Activated CD8-positive, alpha-beta memory T cell treated with anti-CD3 and anti-CD28 coated beads for 4 hours (primary cell): Measurements from ENCODE around the gene SIX3.

Source experiments
- DNase-seq, 2 donors: peaks; one replicate each; pipeline ENCODE4 v3.0.0-alpha.2; 2020; ENCODE audit warnings: low read depth in 2 of 2

Gene SIX3

DNA sequence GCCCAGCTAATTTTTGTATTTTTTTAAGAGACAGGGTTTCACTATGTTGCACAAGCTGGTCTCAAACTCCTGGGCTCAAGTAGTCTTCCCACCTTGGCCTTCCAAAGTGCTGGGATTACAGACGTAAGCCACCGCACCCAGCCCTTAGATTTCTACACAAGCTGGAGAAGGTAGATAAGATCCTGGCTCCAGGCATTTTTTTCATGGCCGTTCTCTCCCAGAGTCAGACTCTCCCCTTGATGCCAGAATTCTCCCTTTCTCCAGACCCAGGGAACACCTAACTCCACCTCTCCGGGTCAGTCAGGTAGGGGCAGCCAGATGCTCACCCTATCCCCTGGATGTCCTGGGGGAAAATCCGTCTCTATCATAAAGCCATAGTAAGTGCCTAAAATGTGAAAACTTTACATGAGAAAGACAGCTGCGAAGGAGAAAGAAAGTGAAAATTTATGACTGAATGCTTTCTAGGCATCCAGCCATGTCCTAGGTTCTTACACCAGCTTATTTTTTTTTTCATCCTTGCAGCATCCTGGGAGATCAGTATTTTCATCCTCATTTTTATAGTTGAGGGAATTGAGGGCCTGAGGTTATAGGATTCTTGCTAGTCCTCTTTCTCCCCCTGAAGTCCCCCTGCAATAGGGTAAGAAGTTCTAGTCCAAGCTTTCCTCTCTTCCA lies 16.3 kb downstream of the SIX3 start:
- no peak for DNase-seq

DNA sequence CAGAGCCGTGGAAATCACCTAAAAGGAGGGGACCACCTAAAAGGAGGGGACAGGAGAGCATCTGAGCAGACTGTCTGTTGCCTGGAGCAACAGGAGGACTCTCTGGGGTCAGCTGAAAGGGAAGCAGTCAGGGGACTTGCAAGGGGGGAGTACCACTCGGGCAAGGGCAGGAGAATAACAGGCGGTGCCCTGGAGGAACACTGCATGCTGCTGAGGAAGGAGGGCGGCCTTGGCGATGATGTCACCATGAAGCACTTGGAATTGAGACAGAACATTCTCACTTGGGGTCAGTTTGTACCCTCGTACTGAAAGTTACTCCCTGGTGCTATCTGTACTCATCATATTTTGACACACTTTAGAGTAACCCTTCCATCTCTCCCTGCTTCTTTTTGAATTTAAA lies 18.4 kb downstream of the SIX3 start:
- DNase-seq, result no peak

DNA sequence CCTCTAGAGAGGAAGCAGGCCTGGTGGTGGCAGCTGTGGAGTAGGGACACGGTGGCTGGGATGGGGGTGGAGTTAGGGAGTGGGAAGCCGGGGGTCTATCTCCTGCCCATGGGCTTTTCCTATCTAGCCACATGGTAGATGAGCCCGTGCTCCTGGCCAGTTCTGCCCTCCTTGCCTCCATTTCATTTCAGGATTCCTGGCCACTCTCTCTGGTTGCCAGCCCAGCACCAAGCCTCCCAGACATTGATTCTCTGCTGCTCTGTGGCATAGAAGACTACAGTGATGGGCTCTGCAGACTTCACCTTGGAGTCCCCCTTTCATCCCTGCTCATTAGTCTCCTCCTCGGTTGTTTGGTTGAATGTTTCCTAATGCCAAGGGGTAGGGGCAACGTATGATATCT lies 19.4 kb downstream of the SIX3 start:
- no peak for DNase-seq

DNA sequence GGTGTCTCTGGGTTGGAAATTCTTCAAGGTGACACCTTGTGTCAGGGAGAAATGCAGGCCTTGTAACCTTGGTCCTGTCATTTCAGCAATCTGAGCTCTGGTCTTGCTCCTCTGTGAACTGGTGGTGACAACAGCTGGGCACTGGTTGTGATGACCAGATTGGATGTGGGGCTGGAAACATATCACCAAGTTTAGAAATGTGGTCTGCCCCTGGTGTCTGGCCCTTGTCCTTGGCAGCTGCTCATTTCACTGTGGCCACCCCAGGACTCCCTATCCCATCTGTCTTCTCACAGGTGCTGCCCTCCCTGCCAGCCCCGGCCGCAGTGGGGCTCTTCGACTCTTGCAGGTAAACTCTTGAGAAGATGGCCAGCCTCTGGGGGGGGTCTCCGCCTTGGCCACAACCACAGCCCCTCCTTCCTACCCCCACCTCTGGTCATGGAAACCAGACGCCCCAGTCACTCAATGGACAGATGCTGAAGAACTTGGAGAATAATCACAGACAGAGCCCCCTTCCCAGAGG lies 20.7 kb downstream of the SIX3 start:
- DNase-seq, result no peak

DNA sequence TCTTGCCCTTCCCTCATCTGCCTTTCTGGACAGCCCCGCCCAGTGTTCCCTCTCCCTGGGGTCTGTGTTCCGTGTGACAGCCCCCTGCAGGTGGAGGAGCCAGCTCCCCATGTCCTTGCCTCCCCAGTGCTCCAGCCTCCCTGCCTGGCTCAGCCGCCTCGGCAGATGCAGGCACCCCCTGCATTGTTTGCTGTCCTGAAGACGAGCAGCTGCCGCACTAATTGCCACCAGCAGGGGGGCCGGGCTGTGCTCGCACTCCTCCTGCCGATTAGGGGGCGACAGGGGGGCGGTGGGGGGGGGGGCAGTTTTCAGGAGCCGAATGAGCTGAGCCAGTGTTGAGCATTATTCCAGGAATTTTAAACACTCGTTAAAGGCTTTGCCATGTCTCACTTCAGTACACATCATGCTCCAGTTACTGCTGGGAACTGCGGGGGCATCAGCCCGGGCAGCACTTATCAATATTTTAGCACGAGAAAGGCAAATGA lies 23.3 kb downstream of the SIX3 start:
- no peak for DNase-seq

DNA sequence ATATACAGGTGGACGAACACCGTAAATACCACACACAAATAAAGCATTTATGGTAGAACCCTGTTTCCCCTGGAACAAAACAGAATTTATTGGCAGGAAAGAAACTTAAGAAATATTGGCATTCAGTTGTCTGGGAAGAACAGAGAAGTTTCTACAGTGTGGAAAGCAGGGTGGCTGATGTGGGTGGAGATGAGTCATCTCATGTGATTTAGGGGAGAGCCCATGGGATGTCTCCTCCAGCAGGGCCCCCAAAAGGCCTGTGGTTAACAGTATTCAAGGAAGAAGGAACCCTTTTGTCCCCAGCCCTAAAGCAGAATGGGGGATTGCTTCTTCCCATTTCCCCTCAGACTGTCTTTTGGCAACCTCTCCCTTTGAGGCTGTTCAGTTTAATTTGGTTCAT lies 24.2 kb downstream of the SIX3 start:
- DNase-seq, result no peak

DNA sequence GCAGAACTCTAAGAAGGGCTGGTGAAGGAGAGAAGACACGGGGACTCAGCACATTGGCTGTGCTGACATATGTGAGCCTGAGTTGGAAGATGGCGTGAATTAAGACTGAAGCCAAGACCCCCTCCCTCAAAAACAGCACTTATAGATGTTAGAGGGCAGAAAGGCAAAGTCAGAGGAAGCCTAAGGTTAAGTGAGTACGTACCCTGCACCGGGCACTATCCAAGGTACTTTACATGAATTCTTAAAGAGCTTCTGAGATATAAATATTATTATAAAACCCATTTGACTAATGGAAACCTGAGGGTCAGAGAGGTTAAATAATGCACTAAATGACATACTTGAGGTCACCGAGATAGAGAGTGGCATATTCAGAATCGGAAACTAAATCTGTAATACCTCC lies 25.6 kb downstream of the SIX3 start:
- no peak for DNase-seq

DNA sequence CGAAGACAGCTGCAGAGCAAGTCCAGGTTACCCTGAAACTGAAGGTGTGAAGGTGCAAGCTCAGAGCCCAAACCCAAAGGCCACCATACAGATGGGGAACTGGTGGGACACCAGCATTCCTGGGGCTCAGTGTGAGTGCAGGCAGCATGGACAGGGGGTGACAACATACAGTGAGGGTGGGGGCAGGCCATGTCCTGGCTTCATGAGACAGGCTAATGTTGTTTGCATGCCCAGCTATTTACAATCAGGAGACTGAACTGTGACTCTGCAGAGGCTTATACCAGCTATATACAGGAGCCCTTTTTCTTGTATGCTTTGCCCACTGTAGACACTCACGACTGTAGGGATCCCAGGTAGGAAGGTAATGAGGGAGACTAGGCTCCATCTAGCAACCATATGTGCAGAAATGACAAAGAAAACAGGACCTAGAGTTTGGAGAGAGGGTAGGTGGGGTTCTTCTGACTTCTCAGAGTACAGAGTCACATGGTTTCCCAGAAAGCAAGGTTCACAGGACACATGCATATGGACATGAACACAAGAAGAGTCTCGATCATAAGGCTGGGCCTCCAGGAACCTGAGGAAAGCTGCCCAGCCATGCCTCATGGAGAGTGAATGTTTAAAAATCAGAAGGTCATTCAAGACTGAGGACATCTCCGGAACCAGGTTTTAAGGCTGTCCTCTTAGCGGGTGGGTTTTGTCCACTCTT lies 26.4 kb downstream of the SIX3 start:
- DNase-seq, result no peak

DNA sequence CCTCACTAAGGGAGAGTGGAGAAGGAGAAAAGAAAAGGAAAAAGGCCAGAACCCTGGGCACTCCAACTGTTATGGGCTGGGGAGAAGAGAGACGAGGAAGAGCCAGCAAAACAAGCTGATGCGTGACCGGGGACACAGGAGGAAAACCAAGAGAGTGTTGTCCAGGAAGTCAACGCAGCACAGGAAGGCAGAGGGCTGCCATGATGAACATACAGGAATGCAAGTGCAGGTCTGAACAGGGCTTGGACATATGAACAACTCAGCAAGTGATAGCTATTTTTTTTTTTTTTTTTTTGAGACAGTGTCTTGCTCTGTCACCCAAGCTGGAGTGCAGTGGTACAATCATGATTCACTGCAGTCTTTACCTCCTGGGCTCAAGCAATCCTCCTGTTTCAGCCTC lies 28.4 kb downstream of the SIX3 start:
- no peak for DNase-seq

DNA sequence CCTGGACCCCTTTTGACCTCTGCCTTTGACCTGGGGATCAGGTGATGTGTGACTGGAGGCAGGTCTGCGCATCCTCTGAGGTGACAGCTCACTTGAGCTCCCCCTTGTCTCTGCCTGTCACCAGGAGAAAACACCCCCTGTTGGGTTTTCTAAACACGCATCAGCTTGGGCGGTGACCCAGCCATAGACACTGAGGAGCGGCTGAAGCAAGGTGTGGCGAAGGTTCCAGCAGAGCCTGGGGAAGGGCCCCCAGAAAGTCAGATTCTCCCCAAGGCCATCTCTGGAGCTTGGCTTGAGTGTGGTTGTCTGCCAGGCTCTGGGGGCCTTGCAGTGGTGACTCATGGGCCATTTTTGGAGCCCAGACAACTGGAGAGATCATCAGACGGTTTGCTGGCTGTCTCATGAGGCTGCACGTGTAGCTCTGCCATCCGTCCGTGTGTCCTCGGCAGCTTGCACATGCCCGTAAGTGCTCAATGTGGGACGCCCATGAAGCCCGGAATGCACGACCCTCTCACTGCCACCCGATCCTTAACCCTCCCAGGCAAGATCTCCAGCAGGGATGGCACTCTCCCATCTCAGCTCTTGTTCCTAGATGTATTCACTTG lies 29.4 kb downstream of the SIX3 start:
- no peak for DNase-seq

DNA sequence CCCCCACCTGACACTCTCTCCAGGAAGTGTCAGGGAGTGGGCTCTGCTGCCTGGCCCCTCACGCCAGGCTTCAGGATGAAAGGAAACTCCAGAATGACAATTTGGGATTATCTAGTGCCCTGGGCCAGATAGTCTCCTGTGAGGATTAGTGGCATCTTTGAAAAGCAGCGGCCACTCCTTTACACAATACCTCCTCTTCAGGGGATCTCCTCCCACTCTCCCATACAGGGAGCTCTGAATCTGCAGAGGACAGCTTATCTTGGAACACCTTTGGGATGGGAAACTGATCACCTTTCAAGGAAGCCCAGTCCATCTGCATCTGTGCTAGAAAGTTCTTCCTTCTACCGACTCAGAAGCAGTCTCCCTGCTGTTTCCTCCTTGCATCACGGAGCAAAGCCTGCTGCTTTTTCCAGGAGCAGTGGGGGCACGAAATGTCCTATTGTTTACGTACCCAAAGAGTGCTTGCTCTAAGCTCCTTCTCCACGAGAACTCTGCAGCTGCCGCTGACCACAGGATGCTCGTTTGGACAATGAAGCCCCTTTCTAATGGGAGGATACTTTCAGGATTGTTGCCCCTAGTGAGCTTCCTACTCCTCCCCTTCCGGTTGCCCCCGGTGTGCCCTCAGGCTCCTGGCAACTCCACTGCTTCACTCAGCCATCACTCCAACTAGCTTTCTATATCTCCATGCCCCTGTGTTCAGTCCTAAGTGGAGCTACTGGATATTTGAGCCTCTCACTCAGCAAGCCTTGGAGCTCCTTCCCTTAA lies 31.5 kb downstream of the SIX3 start:
- DNase-seq, result no peak

DNA sequence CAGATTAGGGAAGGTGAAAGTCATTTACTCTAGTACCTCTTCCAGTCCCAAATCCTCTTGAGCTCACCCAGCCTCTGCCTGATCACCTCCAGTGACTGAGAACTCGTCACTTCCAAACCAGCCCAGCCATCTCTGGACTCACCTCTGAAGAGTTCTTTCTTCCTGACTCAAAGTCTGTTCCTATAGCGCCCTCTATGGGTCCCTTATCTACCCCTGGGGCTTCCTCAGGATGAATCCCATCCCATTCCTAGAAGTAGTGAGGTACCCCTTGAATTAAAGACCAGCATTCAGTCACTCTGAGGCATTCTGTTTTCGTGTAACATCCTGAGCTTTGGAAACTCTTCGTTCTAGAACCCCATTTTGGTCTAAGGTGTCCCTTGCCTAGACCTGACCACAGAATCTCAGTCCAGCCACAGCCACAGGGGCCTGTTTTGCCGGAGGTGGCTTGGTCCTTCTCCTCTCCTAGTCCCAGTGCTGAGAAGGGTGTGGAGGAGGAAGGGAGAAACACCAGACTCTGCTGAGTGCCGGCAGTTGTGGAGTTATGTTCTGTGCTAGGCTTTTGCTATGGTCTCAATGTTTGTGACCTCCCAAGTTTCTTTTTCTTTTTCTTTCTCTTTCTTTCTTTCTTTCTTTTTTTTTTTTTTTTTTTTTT lies 32.7 kb downstream of the SIX3 start:
- DNase-seq, result no peak

DNA sequence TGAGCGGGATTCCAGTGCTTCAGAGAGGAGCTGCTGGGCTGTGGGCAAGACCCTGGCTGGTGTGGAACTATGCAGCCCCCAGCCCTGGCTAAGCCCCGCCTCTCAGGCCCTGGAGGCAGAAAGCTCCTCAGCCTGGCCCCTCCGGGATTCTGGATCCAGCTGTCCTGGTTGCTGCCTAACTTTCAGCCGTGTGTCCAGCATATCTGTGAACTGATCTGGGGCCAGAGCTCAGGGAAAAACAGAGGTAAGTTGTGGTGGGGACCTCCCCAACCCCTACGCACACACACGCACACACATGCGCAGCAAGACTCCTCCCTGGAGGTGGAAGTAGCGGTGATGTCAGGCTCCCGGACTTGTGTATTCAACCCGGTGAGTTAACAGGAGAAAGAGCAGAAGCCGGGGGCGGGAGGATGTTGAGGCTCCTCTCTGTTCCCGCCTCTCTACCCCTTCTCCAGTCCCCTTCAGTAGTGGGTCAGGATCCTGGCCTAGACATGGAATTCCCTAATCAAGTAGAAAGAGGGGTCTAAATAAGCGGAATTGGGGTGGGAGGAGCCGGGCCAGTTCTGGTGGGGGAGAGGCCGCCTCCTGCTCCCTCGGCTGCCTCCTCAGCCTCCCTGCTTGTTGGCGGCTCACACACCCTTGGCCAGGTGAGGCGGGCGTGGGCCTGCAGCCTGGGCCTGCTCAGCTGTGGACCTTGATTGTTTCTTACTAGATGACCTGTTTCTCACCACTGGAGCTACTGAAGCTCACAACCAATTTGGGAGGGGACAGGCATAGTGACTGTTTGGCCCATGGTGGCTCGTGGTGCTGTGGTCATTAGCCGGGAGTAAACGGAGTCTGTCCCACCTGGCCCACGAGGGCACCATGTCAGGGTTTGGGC lies 34.3 kb downstream of the SIX3 start:
- DNase-seq, result no peak

DNA sequence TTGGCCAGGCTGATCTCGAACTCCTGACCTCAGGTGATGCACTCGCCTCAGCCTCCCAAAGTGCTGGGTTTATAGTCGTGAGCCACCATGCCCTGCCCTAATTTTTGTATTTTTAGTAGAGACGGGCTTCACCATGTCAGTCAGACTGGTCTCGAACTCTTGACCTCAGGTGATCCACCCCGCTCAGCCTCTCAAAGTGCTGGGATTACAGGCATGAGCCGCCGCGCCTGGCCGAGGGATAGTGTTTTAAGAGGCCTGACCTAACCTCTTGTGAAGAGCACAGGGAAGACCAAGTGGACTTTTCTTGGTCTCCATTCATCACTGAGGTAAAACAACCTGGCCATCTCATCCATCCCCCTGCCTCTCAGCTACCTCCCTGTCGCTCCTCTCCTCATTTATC lies 38.1 kb downstream of the SIX3 start:
- no peak for DNase-seq

DNA sequence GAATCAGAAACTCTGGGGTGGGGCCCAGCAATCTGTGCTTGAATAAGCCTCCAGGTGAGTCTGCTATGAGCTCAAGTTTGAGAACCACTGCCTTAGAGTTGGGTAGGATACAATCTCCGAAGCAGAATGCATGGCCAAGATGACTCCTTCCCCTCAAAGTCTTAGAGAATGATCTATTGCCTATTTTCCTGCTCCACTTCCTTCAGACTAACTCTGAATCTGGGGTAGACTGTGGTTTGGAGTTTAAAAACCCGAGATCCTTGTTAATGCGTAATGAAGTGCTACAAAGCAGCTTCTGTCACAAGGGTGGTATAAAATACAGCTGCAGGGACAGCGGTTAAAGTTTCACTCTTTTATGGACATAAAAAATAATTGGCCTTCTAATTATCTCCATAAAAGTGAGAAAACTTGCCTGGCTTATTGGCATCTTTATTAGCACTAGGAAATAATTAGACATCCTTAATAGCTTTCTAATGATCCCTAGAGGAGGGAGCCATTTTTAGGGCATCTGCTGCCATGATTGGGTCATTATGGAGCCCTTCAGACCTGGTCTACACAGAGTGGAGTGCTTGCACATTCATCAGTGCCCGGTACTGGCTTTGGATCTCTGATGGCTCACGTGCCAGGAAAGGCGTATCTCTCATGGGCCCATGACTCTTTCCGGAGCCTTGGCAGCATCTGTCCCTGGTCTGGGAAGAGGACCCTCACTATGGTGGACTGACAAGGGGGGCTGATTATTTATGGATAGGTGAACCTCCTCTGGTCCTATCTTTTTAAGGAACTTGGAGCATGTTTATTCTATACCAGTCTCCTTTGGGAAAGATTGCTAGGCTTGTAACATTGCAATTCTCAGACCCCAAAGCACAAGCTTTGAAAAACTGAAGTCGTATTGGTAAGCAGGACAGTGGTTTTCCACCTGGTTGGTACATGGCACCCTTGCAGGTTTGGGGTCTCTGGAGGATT lies 39.5 kb downstream of the SIX3 start:
- DNase-seq, result no peak

DNA sequence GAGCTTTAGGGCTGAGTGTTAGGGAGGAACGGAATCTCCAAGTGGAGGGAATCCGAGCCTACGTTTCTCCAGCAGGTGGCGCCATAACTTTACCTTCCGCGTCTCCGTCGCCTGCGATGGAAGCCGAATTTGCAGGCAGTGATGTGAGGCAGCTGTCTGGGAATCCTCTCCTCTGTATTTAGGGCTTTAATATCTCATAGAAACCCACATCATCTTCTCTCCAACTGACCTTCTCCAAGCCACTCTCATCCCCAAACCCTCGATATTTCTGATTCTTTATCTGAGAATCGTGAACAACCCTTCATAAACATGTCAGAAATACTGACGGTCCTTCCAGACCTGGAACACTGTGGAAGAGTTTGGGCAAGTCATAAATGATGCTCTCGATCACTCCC lies 40.2 kb downstream of the SIX3 start:
- DNase-seq, result peak; percentile 23 to 35

DNA sequence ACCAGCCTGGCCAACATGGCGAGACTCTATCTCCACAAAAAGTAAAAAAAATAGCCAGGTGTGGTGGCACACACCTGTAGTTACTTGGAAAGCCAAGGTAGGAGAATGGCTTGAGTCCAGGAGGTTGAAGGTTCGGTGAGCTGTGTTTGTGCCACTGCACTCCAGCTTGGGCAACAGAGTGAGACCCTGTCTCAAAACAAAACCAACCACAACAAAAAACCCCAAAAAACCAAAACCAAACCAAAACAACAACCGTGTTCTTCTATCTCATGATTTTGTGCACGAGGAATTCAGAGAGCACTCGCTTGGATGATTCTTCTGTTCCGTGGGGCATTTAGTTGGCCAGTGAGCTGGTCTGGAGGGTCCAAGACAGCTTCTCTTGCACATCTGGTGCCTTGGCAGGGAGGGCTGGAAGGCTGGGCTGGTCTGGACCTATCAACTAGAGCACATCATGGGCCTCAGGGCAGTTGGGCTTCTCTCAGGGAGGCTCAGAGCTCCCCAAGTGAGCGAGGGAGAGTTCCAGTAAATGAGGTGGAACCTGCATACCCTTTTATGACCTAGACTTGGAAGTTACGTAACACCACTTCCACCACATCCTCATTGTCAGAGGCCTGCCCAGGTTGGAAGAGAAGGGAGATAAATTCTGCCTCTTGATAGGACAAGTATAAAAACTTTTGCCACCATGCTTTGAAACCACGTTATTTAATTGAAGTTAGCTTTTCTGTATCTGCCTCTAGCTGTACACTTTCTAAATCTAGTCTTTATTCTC lies 42.5 kb downstream of the SIX3 start:
- DNase-seq, result no peak

DNA sequence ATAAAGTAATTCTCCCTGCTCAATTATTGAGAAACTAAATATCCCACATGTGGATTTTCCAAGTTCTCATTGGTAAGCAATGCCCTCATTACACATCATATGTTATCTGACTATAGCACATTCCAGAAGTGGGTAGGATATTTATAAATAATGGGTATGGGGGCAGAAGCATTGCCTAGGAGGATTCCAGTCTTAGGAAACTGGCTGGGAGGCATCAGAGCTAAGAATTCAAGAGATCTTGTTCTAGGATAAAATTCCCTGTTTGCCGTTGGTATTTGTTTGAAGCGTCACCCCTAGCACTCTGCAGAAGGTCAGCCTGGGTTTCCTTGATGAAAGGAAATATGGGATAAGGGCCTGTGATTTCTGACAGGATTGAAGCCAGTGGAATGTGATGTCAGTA lies 47.7 kb downstream of the SIX3 start:
- DNase-seq, result no peak

DNA sequence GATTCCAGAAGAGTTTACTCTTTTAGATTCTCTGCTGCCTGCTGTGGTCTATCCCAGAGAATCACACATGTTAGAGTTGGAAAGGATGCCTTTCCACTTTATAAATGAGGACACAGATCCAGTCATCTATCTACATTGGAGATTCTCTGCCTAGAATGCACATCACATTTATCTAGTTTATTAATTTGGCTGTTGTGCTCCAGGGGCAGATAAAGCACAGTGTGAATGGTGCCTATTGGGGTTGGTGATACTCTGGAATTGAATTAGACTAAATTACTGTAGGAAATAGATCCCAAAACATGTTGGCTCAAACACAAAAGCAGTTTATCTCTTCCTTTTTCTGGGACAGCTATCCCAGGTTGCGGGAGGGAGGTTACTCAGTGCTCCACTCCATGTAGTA lies 52.9 kb downstream of the SIX3 start:
- DNase-seq, result no peak
